ENCODE measurements around the gene GMPR2.

Gene GMPR2

DNA sequence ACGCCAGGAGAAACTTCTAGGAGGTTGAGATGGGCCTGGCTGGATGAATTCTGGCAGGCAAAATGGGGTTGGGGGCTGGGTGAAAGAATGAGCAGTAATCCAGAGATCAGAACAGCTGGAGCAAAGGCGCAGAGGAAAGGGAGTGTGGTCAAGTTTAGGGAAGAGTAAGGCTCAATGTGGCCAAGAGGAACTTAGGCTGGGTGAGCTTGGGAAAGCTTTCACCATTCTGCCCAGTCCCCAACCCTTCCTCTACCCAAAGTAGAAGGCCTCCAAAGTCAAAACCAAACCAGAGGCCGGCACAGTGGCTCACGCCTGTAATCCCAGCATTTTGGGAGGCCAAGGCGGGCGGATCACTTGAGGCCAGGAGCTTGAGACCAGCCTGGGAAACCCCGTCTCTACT is 48.9 kb downstream of the GMPR2 start:
- TF ChIP-seq YY1 (IDR thresholded peaks at IDR 0.05; ENCODE audit: low read depth) (no peak), FOXM1 (IDR thresholded peaks at IDR 0.05; ENCODE audit: borderline replicate concordance, low read depth) (no peak), TEAD4 (IDR thresholded peaks at IDR 0.05) (no peak), ZBTB7A (IDR thresholded peaks at IDR 0.05; ENCODE audit: low read depth) (no peak), RAD21 (IDR thresholded peaks at IDR 0.05; ENCODE audit: low read depth) (no peak)
- TF ChIP-seq, protein P1, sequence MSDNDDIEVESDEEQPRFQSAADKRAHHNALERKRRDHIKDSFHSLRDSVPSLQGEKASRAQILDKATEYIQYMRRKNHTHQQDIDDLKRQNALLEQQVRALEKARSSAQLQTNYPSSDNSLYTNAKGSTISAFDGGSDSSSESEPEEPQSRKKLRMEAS (IDR thresholded peaks at IDR 0.05) = no peak

DNA sequence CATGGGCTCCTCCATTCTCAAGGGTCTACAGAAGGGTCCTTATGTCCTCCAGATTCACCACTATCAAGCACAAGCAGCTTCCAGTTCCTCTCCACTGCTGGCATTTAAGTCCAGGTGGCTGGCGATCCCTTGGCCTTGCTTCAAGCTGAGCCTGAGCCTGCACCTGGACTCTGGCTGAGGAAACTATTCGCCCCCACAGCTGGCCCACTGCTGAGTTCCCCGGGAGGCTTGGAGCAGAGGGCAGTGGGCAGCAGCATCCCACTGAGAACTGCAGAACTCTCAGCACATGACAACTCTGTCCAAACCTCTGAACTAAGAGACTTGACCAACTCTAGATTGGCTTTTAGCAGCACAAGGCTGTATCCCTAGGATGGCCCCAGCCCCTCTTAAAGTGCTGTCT is 50.0 kb downstream of the GMPR2 start:
- TF ChIP-seq CREB1 (IDR thresholded peaks at IDR 0.05; ENCODE audit: low read depth) (no peak), TCF12 (IDR thresholded peaks at IDR 0.05; ENCODE audit: low read depth) (no peak), YY1 (IDR thresholded peaks at IDR 0.05; ENCODE audit: low read depth) (no peak), ZBTB7A (IDR thresholded peaks at IDR 0.05; ENCODE audit: low read depth) (no peak), TAF1 (IDR thresholded peaks at IDR 0.05; ENCODE audit: low read depth) (no peak), NFIC (IDR thresholded peaks at IDR 0.05) (no peak), TEAD4 (IDR thresholded peaks at IDR 0.05) (no peak), EP300 (IDR thresholded peaks at IDR 0.05; ENCODE audit: borderline replicate concordance) (no peak), RAD21 (IDR thresholded peaks at IDR 0.05; ENCODE audit: low read depth) (no peak), CEBPB (IDR thresholded peaks at IDR 0.05) (no peak), FOXM1 (IDR thresholded peaks at IDR 0.05; ENCODE audit: borderline replicate concordance, low read depth) (no peak)
- TF ChIP-seq, protein P1 (IDR thresholded peaks at IDR 0.05) = no peak
- TF ChIP-seq, protein P2, sequence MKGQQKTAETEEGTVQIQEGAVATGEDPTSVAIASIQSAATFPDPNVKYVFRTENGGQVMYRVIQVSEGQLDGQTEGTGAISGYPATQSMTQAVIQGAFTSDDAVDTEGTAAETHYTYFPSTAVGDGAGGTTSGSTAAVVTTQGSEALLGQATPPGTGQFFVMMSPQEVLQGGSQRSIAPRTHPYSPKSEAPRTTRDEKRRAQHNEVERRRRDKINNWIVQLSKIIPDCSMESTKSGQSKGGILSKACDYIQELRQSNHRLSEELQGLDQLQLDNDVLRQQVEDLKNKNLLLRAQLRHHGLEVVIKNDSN (IDR thresholded peaks at IDR 0.05) = no peak
- TF ChIP-seq, protein P3, sequence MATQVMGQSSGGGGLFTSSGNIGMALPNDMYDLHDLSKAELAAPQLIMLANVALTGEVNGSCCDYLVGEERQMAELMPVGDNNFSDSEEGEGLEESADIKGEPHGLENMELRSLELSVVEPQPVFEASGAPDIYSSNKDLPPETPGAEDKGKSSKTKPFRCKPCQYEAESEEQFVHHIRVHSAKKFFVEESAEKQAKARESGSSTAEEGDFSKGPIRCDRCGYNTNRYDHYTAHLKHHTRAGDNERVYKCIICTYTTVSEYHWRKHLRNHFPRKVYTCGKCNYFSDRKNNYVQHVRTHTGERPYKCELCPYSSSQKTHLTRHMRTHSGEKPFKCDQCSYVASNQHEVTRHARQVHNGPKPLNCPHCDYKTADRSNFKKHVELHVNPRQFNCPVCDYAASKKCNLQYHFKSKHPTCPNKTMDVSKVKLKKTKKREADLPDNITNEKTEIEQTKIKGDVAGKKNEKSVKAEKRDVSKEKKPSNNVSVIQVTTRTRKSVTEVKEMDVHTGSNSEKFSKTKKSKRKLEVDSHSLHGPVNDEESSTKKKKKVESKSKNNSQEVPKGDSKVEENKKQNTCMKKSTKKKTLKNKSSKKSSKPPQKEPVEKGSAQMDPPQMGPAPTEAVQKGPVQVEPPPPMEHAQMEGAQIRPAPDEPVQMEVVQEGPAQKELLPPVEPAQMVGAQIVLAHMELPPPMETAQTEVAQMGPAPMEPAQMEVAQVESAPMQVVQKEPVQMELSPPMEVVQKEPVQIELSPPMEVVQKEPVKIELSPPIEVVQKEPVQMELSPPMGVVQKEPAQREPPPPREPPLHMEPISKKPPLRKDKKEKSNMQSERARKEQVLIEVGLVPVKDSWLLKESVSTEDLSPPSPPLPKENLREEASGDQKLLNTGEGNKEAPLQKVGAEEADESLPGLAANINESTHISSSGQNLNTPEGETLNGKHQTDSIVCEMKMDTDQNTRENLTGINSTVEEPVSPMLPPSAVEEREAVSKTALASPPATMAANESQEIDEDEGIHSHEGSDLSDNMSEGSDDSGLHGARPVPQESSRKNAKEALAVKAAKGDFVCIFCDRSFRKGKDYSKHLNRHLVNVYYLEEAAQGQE (IDR thresholded peaks at IDR 0.05; ENCODE audit: low read depth) = no peak

DNA sequence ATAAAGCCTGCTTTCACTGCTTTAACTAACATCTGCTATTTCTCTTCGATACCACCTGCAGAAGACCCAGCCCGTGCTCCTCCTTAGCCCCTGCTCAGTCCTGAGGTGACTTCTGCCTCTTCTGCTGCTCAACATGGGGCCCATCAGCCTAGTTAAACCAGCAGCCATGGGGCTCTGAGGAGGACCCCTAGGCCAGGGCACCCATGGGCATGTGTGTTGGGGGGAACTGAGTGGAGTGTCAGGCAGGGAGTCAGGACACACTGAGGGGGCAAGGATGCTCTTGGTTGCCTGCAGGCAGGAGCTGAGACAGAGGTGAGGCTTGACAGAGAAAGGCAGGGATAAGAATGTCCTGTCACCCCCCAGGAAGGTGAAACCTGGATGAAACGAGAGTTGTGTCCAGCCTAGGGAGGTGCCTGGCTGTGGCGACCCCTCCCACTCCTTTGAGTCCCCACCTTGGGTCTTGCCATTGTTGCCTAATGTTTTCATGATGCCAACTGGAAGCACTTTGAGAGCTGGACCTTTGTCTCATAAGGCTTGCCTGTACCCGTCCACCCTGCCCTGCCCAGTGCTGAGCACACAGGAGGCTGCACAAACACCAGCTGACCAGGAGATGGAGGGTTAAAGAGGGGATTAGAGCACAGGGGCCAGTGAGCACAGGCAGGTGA is 51.2 kb downstream of the GMPR2 start:
- no peak for TF ChIP-seq EGR1 (IDR thresholded peaks at IDR 0.05)

DNA sequence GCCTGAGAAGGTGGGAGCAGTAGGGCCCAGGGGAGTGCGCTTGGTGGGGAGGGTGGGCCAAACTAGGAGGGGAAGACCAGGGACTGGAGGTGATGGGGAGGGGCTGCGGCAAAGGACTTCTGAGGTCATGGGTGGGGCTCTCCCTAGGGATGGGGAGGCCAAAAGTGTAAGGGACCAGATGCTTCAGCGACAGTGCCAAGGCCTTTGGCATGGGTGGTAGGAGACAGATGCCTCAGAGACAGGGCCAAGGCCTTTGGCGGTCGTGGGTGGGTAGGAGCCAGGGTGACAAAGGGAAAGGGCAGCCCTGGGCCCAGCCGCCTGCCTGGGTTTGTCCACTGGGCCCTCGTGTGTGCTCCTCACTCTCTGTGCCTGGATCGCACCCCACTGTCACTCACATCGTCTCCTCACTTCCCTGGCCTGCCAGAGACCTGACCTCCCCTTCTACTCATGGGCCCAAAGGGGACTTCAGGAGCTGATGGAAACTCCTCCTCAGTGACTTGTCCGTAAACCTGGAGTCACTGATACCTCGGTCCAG is 51.8 kb downstream of the GMPR2 start:
- TF ChIP-seq ZBTB7A (IDR thresholded peaks at IDR 0.05; ENCODE audit: low read depth) = no peak
- no peak for TF ChIP-seq CEBPB (IDR thresholded peaks at IDR 0.05)
- TF ChIP-seq NFIC (IDR thresholded peaks at IDR 0.05) = no peak
- TF ChIP-seq YY1 (IDR thresholded peaks at IDR 0.05; ENCODE audit: low read depth) = no peak
- TF ChIP-seq EGR1 (IDR thresholded peaks at IDR 0.05) = no peak
- TF ChIP-seq, protein P3 (IDR thresholded peaks at IDR 0.05; ENCODE audit: low read depth) = no peak
- no peak for TF ChIP-seq EP300 (IDR thresholded peaks at IDR 0.05; ENCODE audit: borderline replicate concordance)
- TF ChIP-seq CREB1 (IDR thresholded peaks at IDR 0.05; ENCODE audit: low read depth) = no peak
- TF ChIP-seq RAD21 (IDR thresholded peaks at IDR 0.05; ENCODE audit: low read depth) = no peak
- TF ChIP-seq TCF12 (IDR thresholded peaks at IDR 0.05; ENCODE audit: low read depth) = no peak
- TF ChIP-seq, protein P2 (IDR thresholded peaks at IDR 0.05) = no peak
- TF ChIP-seq TEAD4 (IDR thresholded peaks at IDR 0.05) = no peak
- TF ChIP-seq TAF1 (IDR thresholded peaks at IDR 0.05; ENCODE audit: low read depth) = no peak
- TF ChIP-seq, protein P1 (IDR thresholded peaks at IDR 0.05) = no peak

DNA sequence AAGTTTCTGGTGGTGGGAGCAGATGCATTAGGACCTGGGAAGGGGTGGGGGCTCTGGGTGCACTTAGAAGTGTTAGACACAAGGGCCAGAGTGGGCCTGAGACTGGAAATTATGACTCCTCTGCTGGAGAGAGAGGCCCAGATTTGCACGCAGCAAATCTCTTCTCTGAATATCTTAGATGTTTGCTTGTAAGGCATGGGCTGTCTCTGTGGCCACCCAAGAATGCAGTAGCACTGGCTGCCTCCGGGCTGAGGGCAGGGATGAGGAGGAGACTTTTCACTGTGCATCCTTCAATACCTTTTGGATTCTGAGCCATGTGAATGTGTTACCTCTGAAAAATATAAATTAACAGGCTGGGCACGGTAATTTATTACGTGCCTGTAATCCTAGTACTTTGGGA is 52.6 kb downstream of the GMPR2 start:
- TF ChIP-seq CEBPB (IDR thresholded peaks at IDR 0.05) (no peak), YY1 (IDR thresholded peaks at IDR 0.05; ENCODE audit: low read depth) (no peak), TCF12 (IDR thresholded peaks at IDR 0.05; ENCODE audit: low read depth) (no peak), CREB1 (IDR thresholded peaks at IDR 0.05; ENCODE audit: low read depth) (no peak), NFIC (IDR thresholded peaks at IDR 0.05) (no peak), FOXM1 (IDR thresholded peaks at IDR 0.05; ENCODE audit: borderline replicate concordance, low read depth) (no peak), EGR1 (IDR thresholded peaks at IDR 0.05) (no peak), EP300 (IDR thresholded peaks at IDR 0.05; ENCODE audit: borderline replicate concordance) (no peak), RAD21 (IDR thresholded peaks at IDR 0.05; ENCODE audit: low read depth) (no peak), ZBTB7A (IDR thresholded peaks at IDR 0.05; ENCODE audit: low read depth) (no peak), TAF1 (IDR thresholded peaks at IDR 0.05; ENCODE audit: low read depth) (no peak), TEAD4 (IDR thresholded peaks at IDR 0.05) (no peak)
- TF ChIP-seq, protein P2 (IDR thresholded peaks at IDR 0.05) = no peak
- TF ChIP-seq, protein P1 (IDR thresholded peaks at IDR 0.05) = no peak
- TF ChIP-seq, protein P3 (IDR thresholded peaks at IDR 0.05; ENCODE audit: low read depth) = no peak
